IMR-90 (cell line): ENCODE results near the gene CHML.

ENCODE experiments used
- MAFK ChIP-seq: IDR thresholded peaks from 2 replicates; pipeline ENCODE4 v1.6.1; 2012; ENCODE audit warnings: low read depth, low read length, improper control_type of control experiment
- POLR2A ChIP-seq: IDR thresholded peaks from 2 replicates; pipeline ENCODE4 v1.6.1; 2012; ENCODE audit warnings: mild to moderate bottlenecking, low read depth, low read length
- SMC3 ChIP-seq: fragments of 150-350 bp; IDR thresholded peaks from 2 replicates; pipeline ENCODE4 v1.6.1; 2016; ENCODE audit warnings: low read depth, mild to moderate bottlenecking, antibody characterized with exemption, low read length, moderate library complexity
- TF ChIP-seq, protein P1 (sequence below): conservative IDR thresholded peaks from 2 replicates; pipeline ENCODE4 v1.5.1; 2012; ENCODE audit warnings: mild to moderate bottlenecking, low read depth, low read length, improper control_type of control experiment

DNA sequence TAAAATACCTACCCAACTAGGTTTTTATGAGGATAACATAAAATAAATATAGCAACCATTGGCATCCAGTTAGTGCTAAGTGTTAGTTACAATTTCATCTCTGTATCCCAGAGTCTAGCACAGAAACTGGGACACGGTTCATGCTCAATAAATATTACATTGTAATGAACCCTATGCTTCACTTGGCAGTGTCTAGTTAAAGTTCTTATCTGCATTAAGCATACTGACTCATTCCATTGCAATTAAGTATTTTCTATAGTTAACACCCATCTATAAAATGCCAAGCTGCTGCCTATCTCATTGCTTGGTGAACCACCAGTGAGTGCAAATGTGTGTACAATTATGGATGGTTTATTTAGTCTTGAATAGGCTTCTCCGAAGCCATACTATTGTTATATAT, 15.2 kb downstream of the CHML start:
- TF ChIP-seq MAFK (no peak), POLR2A (no peak), SMC3 (no peak)
- TF ChIP-seq, protein P1, sequence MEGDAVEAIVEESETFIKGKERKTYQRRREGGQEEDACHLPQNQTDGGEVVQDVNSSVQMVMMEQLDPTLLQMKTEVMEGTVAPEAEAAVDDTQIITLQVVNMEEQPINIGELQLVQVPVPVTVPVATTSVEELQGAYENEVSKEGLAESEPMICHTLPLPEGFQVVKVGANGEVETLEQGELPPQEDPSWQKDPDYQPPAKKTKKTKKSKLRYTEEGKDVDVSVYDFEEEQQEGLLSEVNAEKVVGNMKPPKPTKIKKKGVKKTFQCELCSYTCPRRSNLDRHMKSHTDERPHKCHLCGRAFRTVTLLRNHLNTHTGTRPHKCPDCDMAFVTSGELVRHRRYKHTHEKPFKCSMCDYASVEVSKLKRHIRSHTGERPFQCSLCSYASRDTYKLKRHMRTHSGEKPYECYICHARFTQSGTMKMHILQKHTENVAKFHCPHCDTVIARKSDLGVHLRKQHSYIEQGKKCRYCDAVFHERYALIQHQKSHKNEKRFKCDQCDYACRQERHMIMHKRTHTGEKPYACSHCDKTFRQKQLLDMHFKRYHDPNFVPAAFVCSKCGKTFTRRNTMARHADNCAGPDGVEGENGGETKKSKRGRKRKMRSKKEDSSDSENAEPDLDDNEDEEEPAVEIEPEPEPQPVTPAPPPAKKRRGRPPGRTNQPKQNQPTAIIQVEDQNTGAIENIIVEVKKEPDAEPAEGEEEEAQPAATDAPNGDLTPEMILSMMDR = no peak
